Endodermal cell (in vitro differentiated cells): ENCODE measurements around the gene ATP6AP2. TPM values are rescaled to one million over a fixed set of nuclear protein-coding genes. Genes with fewer than 3 reads are reported as not detected.

Experiments
- DNase-seq: peaks from one replicate; pipeline ENCODE4 v3.0.0-alpha.2; 2017
- H3K27ac ChIP-seq: 2 replicates; pipeline ENCODE4 v1.5.1; 2013; ENCODE audit warnings: mild to moderate bottlenecking, low read depth, low read length, moderate library complexity
- H3K27me3 ChIP-seq: 2 replicates; pipeline ENCODE4 v1.6.1; 2013; ENCODE audit warnings: mild to moderate bottlenecking, low read length, moderate library complexity; ENCODE audit not compliant: insufficient read depth, control insufficient read depth, poor library complexity, severe bottlenecking
- H3K36me3 ChIP-seq: 2 replicates; pipeline ENCODE4 v1.7.0; 2013; ENCODE audit warnings: mild to moderate bottlenecking, low read length, moderate library complexity; ENCODE audit not compliant: control insufficient read depth, insufficient read depth
- H3K4me1 ChIP-seq: one replicate; pipeline ENCODE4 v1.7.0; 2013; ENCODE audit warnings: low read length; ENCODE audit not compliant: control insufficient read depth, insufficient read depth
- H3K4me3 ChIP-seq: 2 replicates; pipeline ENCODE4 v1.5.1; 2013; ENCODE audit warnings: mild to moderate bottlenecking, low read length, moderate library complexity
- H3K9ac ChIP-seq: 2 replicates; pipeline ENCODE4 v1.6.1; 2013; ENCODE audit warnings: mild to moderate bottlenecking, low read length, moderate library complexity; ENCODE audit not compliant: poor library complexity, severe bottlenecking; ENCODE audit errors: extremely low read depth
- H3K9me3 ChIP-seq: 2 replicates; pipeline ENCODE4 v1.6.1; 2013; ENCODE audit warnings: mild to moderate bottlenecking, low read length, moderate library complexity; ENCODE audit not compliant: control insufficient read depth
- H3K27ac Mint-ChIP-seq: 2 replicates; pipeline ENCODE4 v1.8.0; 2020; ENCODE audit warnings: mixed read lengths
- H3K27me3 Mint-ChIP-seq: 2 replicates; pipeline ENCODE4 v1.8.0; 2021; ENCODE audit warnings: mild to moderate bottlenecking, mixed read lengths; ENCODE audit not compliant: insufficient read depth
- H3K36me3 Mint-ChIP-seq: 2 replicates; pipeline ENCODE4 v1.8.0; 2020; ENCODE audit warnings: low read depth, mixed read lengths
- H3K4me1 Mint-ChIP-seq: 2 replicates; pipeline ENCODE4 v1.8.0; 2020; ENCODE audit warnings: mixed read lengths
- H3K4me3 Mint-ChIP-seq: 2 replicates; pipeline ENCODE4 v1.8.0; 2020; ENCODE audit warnings: mild to moderate bottlenecking, moderate library complexity, mixed read lengths
- H3K9me3 Mint-ChIP-seq: 2 replicates; pipeline ENCODE4 v1.8.0; 2020; ENCODE audit warnings: mild to moderate bottlenecking, mixed read lengths
- CTCF ChIP-seq: fragments of 200-600 bp; sonication (generic); conservative IDR thresholded peaks from 2 replicates; pipeline ENCODE4 v1.5.0; 2021; ENCODE audit warnings: antibody characterized with exemption, mild to moderate bottlenecking
- WGBS, 2 experiments: methylation state at CpG; one replicate each; pipeline versions ENCODE4 v1.1.5 to v1.1.7; 2013; ENCODE audit warnings: missing lambda C conversion rate in 2 of 2, mixed read lengths in 1 of 2; ENCODE audit not compliant: insufficient coverage in 1 of 2, insufficient read length in 1 of 2; 5-methylcytosine and 5-hydroxymethylcytosine counted together
- total RNA-seq, 2 donors: library from RNA; stranded (reverse); fragmentation: NEBNext Ultra II Directional in 1 of 2; extraction: Animal tissue kit (Norgen Biotek cat#: 25700) in 1 of 2; gene quantifications; 2 replicates in 1 of 2; 3 replicates in 1 of 2; pipeline ENCODE4 v1.2.1, GENCODE V29; 2021

ATP6AP2 gene
- total RNA-seq, 2 donors from 2014 or later, result 67.0 to 82.2 TPM

DNA sequence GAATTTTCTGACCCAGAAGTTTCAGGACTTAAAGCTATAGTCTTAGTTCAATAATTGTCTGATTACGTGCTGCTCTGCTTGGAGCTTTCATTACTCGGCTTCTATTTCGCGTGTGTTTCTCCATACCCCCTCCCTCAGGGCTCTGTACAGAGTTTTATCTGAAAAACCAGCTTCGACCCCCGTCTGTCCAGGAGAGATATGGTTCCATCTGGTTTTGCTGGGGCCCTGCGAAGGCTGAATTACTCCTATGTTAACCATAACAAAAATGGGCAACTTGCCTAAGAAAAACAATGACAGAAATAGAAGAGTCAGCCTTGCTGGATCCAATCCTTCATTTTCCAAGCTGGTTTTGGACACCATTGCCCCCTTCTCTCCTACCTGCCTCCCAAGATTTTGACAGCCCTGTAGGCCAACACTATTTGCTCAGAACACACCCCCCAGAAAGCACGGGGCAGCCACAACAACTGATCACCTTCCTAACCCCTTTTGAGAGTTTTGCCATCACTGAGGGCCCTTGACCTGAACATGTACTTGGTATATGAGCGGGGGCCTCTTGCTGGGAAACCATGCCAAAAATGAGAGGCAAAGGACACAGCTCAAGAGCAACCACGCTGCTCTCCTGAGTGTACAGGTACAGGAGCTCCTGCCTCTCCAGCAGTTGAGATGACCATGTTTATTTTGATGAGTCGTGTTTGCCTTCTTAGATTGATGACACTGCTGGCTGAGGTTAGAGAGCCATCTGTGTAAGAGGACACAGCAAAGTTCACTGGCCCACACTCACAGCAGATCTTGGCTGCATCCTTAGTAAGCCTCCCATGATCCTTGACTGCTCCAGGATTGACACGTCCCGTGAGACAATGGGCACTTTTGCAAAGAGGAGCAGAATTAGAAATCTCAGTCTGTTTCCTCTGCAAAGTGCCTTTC is 36.2 kb upstream of the ATP6AP2 start:
- Mint-ChIP-seq H3K4me1 (peaks cover 27% of the 10 kb centered on the region), H3K9me3 (peaks cover 29% of the 10 kb centered on the region), H3K4me3 (no peak overlapping the region), H3K27ac (no peak overlapping the region), H3K27me3 (peaks cover 4% of the 10 kb centered on the region), H3K36me3 (no peaks in the 10 kb centered on the region)
- no peak overlapping the region for H3K27ac ChIP-seq
- no peak overlapping the region for H3K4me3 ChIP-seq
- TF ChIP-seq CTCF, result no peak
- H3K9me3 ChIP-seq, result no peaks in the 10 kb centered on the region
- peaks cover 3% of the 10 kb centered on the region for H3K4me1 ChIP-seq
- H3K27me3 ChIP-seq, result no peaks in the 10 kb centered on the region
- WGBS, 2 experiments, result 75 to 91% methylated on average over 2 to 13 of the region's 13 CpGs
- no peaks in the 10 kb centered on the region for H3K36me3 ChIP-seq
- no peak for DNase-seq
- H3K9ac ChIP-seq, result no peak overlapping the region

- TF ChIP-seq CTCF, result no peak
- no peak for DNase-seq
- H3K9me3 ChIP-seq, result no peaks in the 10 kb centered on the region
- Mint-ChIP-seq H3K27ac (no peak overlapping the region), H3K9me3 (peaks cover 23% of the 10 kb centered on the region), H3K27me3 (no peaks in the 10 kb centered on the region), H3K4me1 (peaks cover 19% of the 10 kb centered on the region), H3K4me3 (no peak overlapping the region), H3K36me3 (no peaks in the 10 kb centered on the region)
- H3K36me3 ChIP-seq, result no peaks in the 10 kb centered on the region
- H3K27me3 ChIP-seq, result no peaks in the 10 kb centered on the region
- 89% methylated on average over 2 of the region's 2 CpGs; no CpG with 5 or more reads in 1 of the 2 experiments for WGBS, 2 experiments
- H3K4me3 ChIP-seq, result no peak overlapping the region
- H3K4me1 ChIP-seq, result peaks cover 3% of the 10 kb centered on the region
- no peak overlapping the region for H3K27ac ChIP-seq
- no peak overlapping the region for H3K9ac ChIP-seq
These were observed 33.9 kb upstream of the ATP6AP2 start for GRCh38 chrX:40546870-40547269.

GRCh38 chrX:40550066-40550465 is 30.7 kb upstream of the ATP6AP2 start:
- DNase-seq, result no peak
- Mint-ChIP-seq H3K4me3 (no peak overlapping the region), H3K27ac (no peak overlapping the region), H3K27me3 (no peaks in the 10 kb centered on the region), H3K36me3 (no peaks in the 10 kb centered on the region), H3K9me3 (peaks cover 26% of the 10 kb centered on the region), H3K4me1 (peaks cover 9% of the 10 kb centered on the region)
- H3K27me3 ChIP-seq, result no peaks in the 10 kb centered on the region
- H3K4me3 ChIP-seq, result no peak overlapping the region
- TF ChIP-seq CTCF, result no peak
- H3K9ac ChIP-seq, result no peak overlapping the region
- peaks cover 3% of the 10 kb centered on the region for H3K4me1 ChIP-seq
- H3K9me3 ChIP-seq, result no peaks in the 10 kb centered on the region
- no peak overlapping the region for H3K27ac ChIP-seq
- no peaks in the 10 kb centered on the region for H3K36me3 ChIP-seq
- WGBS, 2 experiments, result 88 to 100% methylated on average over 1 to 8 of the region's 9 CpGs
